ENCODE data around the gene CEP20. TPM values are rescaled to one million over a fixed set of nuclear protein-coding genes. Genes with fewer than 3 reads are reported as not detected.

CEP20 gene
- total RNA-seq, 1 experiment from 2014 or later = 37.0 TPM

DNA sequence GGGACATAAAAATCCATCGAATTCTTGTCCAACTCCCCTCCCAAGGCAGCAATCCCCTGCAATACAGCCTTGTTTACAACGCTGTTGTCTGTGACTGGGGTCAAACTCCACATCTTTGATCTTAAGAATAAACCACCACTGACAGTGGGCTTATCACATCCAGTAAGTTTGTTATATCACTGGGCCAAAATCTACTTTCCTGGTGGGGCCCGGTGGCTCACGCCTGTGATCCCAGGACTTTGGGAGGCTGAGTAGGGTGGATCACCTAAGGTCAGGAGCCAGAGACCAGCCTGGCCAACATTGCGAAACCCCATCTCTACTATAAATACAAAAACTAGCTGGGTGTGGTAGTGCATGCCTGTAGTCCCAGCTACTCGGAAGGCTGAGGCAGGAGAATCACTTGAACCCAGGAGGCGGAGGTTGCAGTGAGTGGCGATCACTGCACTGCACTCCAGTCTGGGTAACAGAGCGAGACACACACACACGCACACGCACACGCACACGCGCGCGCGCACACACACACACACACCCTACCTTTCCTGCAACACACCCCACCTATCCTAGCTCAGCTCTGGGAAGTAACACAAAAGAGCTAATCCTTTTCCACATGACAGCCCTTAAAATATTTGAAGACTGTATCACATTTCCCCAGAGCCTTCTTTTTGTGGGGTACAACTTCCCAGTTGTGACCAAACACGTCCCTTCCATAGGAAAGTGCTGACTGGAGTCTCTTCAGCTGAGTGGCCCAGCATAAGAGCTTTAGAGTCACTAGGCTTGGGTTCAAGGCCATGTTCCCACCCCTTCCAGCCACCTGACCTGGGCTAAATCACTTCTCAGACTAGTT is 40.1 kb upstream of the CEP20 start:
- intact Hi-C loops (cut with micrococcal nuclease) = no loop called here
- no peak overlapping the region for H3K4me2 ChIP-seq (ENCODE audit: low read length)
- H2AFZ ChIP-seq (ENCODE audit: low read length) = no peak overlapping the region
- no peaks in the 10 kb centered on the region for H3F3A ChIP-seq (ENCODE audit: low read length, unreplicated experiment)
- H3K79me2 ChIP-seq (ENCODE audit: low read length) = no peaks in the 10 kb centered on the region
- POLR2A ChIA-PET (ENCODE audit: unreplicated experiment) = no interaction called here
- CTCF ChIA-PET = no interaction called here
- H3K27ac ChIP-seq (ENCODE audit: low read length) = no peak overlapping the region
- H3K9ac ChIP-seq (ENCODE audit: low read length) = no peak overlapping the region
- ATAC-seq = no peak
- TF ChIP-seq CTCF (conservative IDR thresholded peaks at IDR 0.05; ENCODE audit: low read depth, low read length) (no peak), EZH2phosphoT487 (IDR thresholded peaks at IDR 0.05; ENCODE audit: borderline replicate concordance, low read length) (no peak), EZH2 (IDR thresholded peaks at IDR 0.05; ENCODE audit: low read length, unreplicated experiment) (no peak)
- no peak overlapping the region for H3K4me3 ChIP-seq (ENCODE audit: low read length)
- H3K27me3 ChIP-seq (ENCODE audit: low read length) = no peaks in the 10 kb centered on the region
- H3K4me1 ChIP-seq (ENCODE audit: insufficient read depth, low read length) = no peaks in the 10 kb centered on the region
- H4K20me1 ChIP-seq (ENCODE audit: low read length) = no peaks in the 10 kb centered on the region
- BruUV-seq (replicated peaks) = no TSS peak
- DNase-seq = no peak
- no peaks in the 10 kb centered on the region for H3K9me3 ChIP-seq (ENCODE audit: low read length)
- no peaks in the 10 kb centered on the region for H3K9me2 ChIP-seq (replicated peaks; ENCODE audit: low read length)
- H3K36me3 ChIP-seq (ENCODE audit: low read depth, low read length) = no peaks in the 10 kb centered on the region

DNA sequence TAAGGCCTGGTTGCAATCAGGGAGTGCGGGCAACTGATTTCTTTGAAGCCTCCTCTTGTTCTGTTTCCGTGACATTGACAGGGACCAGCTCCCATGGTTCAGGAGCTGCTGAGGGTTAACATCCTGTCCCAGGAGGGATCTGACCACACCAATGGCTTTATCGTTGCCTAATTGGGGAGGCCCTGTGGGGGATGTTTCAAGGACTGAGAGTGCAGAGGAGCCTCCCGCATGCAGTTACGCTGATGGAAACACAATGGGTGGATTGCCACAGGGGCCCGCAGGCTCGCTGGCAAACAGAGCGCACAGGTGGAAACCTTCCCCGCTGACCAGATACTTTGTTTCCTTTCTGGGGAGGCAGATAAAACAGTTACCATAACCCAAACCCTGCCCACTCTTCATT is 37.2 kb upstream of the CEP20 start:
- BruUV-seq (replicated peaks) = no TSS peak
- Histone ChIP-seq H3K27ac (ENCODE audit: low read length) (no peak overlapping the region), H3K79me2 (ENCODE audit: low read length) (no peaks in the 10 kb centered on the region), H4K20me1 (ENCODE audit: low read length) (no peaks in the 10 kb centered on the region), H2AFZ (ENCODE audit: low read length) (no peak overlapping the region), H3K9me3 (ENCODE audit: low read length) (no peaks in the 10 kb centered on the region), H3K4me2 (ENCODE audit: low read length) (no peak overlapping the region), H3K4me1 (ENCODE audit: insufficient read depth, low read length) (peaks cover under 1% of the 10 kb centered on the region; the same call in 1 of the 2 replicates), H3K9me2 (replicated peaks; ENCODE audit: low read length) (no peaks in the 10 kb centered on the region), H3K36me3 (ENCODE audit: low read depth, low read length) (no peaks in the 10 kb centered on the region), H3F3A (ENCODE audit: low read length, unreplicated experiment) (peaks cover under 1% of the 10 kb centered on the region), H3K27me3 (ENCODE audit: low read length) (no peaks in the 10 kb centered on the region), H3K9ac (ENCODE audit: low read length) (no peak overlapping the region), H3K4me3 (ENCODE audit: low read length) (no peak overlapping the region)
- DNase-seq = no peak
- ATAC-seq = no peak
- TF ChIP-seq CTCF (conservative IDR thresholded peaks at IDR 0.05; ENCODE audit: low read depth, low read length) = no peak
- no peak for TF ChIP-seq EZH2 (IDR thresholded peaks at IDR 0.05; ENCODE audit: low read length, unreplicated experiment)
- no peak for TF ChIP-seq EZH2phosphoT487 (IDR thresholded peaks at IDR 0.05; ENCODE audit: borderline replicate concordance, low read length)
- ChIA-PET POLR2A (ENCODE audit: unreplicated experiment) (no interaction called here), CTCF (no interaction called here)
- intact Hi-C loops (cut with micrococcal nuclease) = no loop called here

DNA sequence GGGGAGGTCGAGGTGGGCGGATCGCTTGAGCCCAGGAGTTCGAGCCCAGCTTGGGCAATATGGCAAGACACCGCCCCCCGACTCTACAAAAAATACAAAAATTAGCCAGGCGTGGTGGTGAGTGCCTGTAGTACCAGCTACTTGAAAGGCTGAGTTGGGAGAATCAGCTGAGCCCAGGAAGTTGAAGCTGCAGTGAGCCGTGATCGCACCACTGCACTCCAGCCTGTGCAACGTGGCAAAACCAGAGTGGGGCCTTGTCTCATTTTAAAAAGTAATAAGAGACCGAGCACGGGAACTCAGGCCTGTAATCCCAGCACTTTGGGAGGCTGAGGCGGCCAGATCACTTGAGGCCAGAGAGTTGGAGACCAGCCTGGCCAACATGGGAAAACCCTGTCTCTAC is 36.6 kb upstream of the CEP20 start:
- ATAC-seq (no peak), DNase-seq (no peak)
- POLR2A ChIA-PET (ENCODE audit: unreplicated experiment) = no interaction called here
- H3K36me3 ChIP-seq (ENCODE audit: low read depth, low read length) = no peaks in the 10 kb centered on the region
- H3K27ac ChIP-seq (ENCODE audit: low read length) = no peak overlapping the region
- BruUV-seq (replicated peaks) = no TSS peak
- no peak for TF ChIP-seq CTCF (conservative IDR thresholded peaks at IDR 0.05; ENCODE audit: low read depth, low read length)
- no peak for TF ChIP-seq EZH2phosphoT487 (IDR thresholded peaks at IDR 0.05; ENCODE audit: borderline replicate concordance, low read length)
- TF ChIP-seq EZH2 (IDR thresholded peaks at IDR 0.05; ENCODE audit: low read length, unreplicated experiment) = no peak
- H3K4me3 ChIP-seq (ENCODE audit: low read length) = no peak overlapping the region
- H3K4me2 ChIP-seq (ENCODE audit: low read length) = no peak overlapping the region
- no peak overlapping the region for H2AFZ ChIP-seq (ENCODE audit: low read length)
- H3K9me3 ChIP-seq (ENCODE audit: low read length) = no peaks in the 10 kb centered on the region
- no peak overlapping the region for H3K9ac ChIP-seq (ENCODE audit: low read length)
- peaks cover 6% of the 10 kb centered on the region for H3K4me1 ChIP-seq (ENCODE audit: insufficient read depth, low read length)
- H3K9me2 ChIP-seq (replicated peaks; ENCODE audit: low read length) = no peaks in the 10 kb centered on the region
- intact Hi-C loops (cut with micrococcal nuclease) = no loop called here
- CTCF ChIA-PET = no interaction called here
- no peaks in the 10 kb centered on the region for H4K20me1 ChIP-seq (ENCODE audit: low read length)
- no peaks in the 10 kb centered on the region for H3K27me3 ChIP-seq (ENCODE audit: low read length)
- peaks cover 4% of the 10 kb centered on the region for H3F3A ChIP-seq (ENCODE audit: low read length, unreplicated experiment)
- H3K79me2 ChIP-seq (ENCODE audit: low read length) = no peaks in the 10 kb centered on the region
